Measurements from ENCODE around the gene CALCOCO2. TPM values are rescaled to one million over a fixed set of nuclear protein-coding genes. Genes with fewer than 3 reads are reported as not detected.
"Not testable (repeated sequence)": the region's sequence is repeated elsewhere in the genome, so short reads cannot be mapped to it uniquely, and the experiment has no call there.

The CALCOCO2 gene
- total RNA-seq, 8 experiments from 2014 or later, result 21.6 to 58.8 (median 42.8) TPM

- WGBS, 10 experiments, result 0 to 83% (median 11%) methylated on average over 1 to 6 of the region's 8 CpGs; no CpG with 5 or more reads in 2 of the 10 experiments
- in situ Hi-C loops (cut with MboI; ENCODE audit: low pct_unique_long_range_greater_than_20kb in 2 of 9, low sequenced_read_pairs in 9 of 9, unreplicated experiment in 9 of 9), result no loop called here
- Histone ChIP-seq H3K27ac (no peak overlapping the region), H3K4me3 (peak overlapping the region; percentile 53 to 86 (median 65)), H3K4me1 (replicated peaks in 1 of 2) (peaks cover 8 to 10% of the 10 kb centered on the region in 2 donors)
- ATAC-seq (replicated peaks in 6 of 8), result no peak
These were observed 681 bp downstream of the CALCOCO2 start for GRCh38 chr17:48831549-48831883.

DNA sequence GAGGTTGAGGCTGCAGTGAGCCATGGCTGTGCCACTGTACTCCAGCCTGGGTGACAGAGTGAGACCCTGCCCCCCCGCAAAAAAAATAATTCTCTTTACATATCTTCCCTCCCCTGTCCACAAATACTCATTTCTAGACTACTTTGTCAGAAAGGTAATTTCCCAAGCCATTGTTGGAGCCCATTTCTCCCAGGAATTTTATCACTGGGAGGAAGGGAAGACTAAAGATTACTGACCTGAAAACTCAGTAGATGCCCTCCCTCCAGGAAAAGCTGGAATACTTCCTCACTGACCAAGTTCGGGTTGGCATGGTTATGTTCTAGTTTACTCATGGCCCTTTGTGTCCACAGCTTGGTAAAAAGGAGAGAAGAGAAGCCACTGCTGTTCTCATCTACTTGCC is 4.1 kb downstream of the CALCOCO2 start:
- peaks cover 8 to 10% of the 10 kb centered on the region in 2 donors for H3K4me1 ChIP-seq (replicated peaks in 1 of 2)
- no peak overlapping the region for H3K4me3 ChIP-seq
- no peak overlapping the region for H3K27ac ChIP-seq
- 60 to 100% (median 97%) methylated on average over 1 to 2 of the region's 2 CpGs; no CpG with 5 or more reads in 4 of the 10 experiments for WGBS, 10 experiments
- in situ Hi-C loops (cut with MboI; ENCODE audit: low pct_unique_long_range_greater_than_20kb in 2 of 9, low sequenced_read_pairs in 9 of 9, unreplicated experiment in 9 of 9), result no loop called here
- ATAC-seq (replicated peaks in 6 of 8), result no peak

DNA sequence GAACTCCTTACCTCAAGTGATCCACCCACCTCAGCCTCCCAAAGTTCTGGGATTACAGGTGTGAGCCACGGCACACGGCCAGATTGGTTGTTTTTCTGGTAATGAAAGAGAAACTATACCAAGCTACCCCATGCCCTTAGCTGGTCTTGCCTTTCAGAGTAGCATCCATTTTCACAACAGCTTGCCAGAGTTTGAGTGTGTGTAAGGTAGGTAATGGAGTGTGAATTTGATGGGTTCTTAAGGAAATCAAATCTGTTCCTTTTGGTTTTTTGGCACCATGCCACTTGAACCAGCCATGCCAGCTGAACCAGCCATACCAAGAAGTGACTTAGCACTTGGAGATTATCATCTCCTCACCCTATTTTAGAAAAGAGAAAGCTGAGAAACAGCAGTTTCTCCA is 5.1 kb downstream of the CALCOCO2 start:
- Histone ChIP-seq H3K27ac (no peak overlapping the region), H3K4me1 (replicated peaks in 1 of 2) (peaks cover 5 to 10% of the 10 kb centered on the region in 2 donors), H3K4me3 (no peak overlapping the region)
- in situ Hi-C loops (cut with MboI; ENCODE audit: low pct_unique_long_range_greater_than_20kb in 2 of 9, low sequenced_read_pairs in 9 of 9, unreplicated experiment in 9 of 9), result no loop called here
- no peak for ATAC-seq (replicated peaks in 6 of 8)
- WGBS, 10 experiments, result 69 to 100% methylated on average over 2 of the region's 2 CpGs; no CpG with 5 or more reads in 8 of the 10 experiments

DNA sequence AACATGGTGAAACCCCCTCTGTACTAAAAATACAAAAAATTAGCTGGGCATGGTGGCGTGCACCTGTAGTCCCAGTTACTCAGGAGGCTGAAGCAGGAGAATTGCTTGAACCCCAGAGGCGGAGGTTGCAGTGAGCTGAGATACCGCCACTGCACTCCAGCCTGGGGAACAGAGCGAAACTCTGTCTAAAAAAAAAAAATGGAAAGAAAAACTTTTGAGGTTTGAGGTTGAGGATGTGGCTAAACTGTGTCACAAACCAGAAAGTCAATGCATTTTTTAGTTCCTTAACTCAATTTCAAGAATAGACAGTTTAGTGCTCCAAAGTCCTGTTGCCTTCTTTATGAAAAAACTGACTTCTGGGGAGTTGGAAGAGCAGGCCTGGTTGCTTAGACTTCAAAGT is 6.6 kb downstream of the CALCOCO2 start:
- H3K27ac ChIP-seq; ATAC-seq (replicated peaks in 6 of 8); in situ Hi-C loops (cut with MboI; ENCODE audit: low pct_unique_long_range_greater_than_20kb in 2 of 9, low sequenced_read_pairs in 9 of 9, unreplicated experiment in 9 of 9); H3K4me3 ChIP-seq; H3K4me1 ChIP-seq (replicated peaks in 1 of 2): not testable (repeated sequence)
- WGBS, 10 experiments, result 86 to 100% (median 100%) methylated on average over 1 to 4 of the region's 4 CpGs; no CpG with 5 or more reads in 3 of the 10 experiments

GRCh38 chr17:48840441-48840840 is 9.6 kb downstream of the CALCOCO2 start:
- WGBS, 10 experiments, result 0 to 89% (median 69%) methylated on average over 2 to 3 of the region's 3 CpGs; no CpG with 5 or more reads in 1 of the 10 experiments
- ATAC-seq (replicated peaks in 6 of 8), result no peak
- no peak overlapping the region for H3K27ac ChIP-seq
- in situ Hi-C loops (cut with MboI; ENCODE audit: low pct_unique_long_range_greater_than_20kb in 2 of 9, low sequenced_read_pairs in 9 of 9, unreplicated experiment in 9 of 9), result no loop called here
- no peak overlapping the region for H3K4me3 ChIP-seq
- no peaks in the 10 kb centered on the region for H3K4me1 ChIP-seq (replicated peaks in 1 of 2)

- WGBS, 10 experiments, result 19 to 100% (median 80%) methylated on average over 1 to 3 of the region's 3 CpGs; no CpG with 5 or more reads in 1 of the 10 experiments
- in situ Hi-C loops (cut with MboI; ENCODE audit: low pct_unique_long_range_greater_than_20kb in 2 of 9, low sequenced_read_pairs in 9 of 9, unreplicated experiment in 9 of 9), result no loop called here
- Histone ChIP-seq H3K4me3 (no peak overlapping the region), H3K27ac (no peak overlapping the region), H3K4me1 (replicated peaks in 1 of 2) (no peaks in the 10 kb centered on the region)
- peak in 2 of 8 experiments; percentile 71 to 79 for ATAC-seq (replicated peaks in 6 of 8)
These were observed 10.6 kb downstream of the CALCOCO2 start for GRCh38 chr17:48841395-48841831.

- H3K27ac ChIP-seq, result peak overlapping the region in 1 of 2 donors; percentile 30
- no peak overlapping the region for H3K4me3 ChIP-seq
- ATAC-seq (replicated peaks in 6 of 8), result no peak
- 43 to 100% (median 96%) methylated on average over 1 to 3 of the region's 3 CpGs; no CpG with 5 or more reads in 2 of the 10 experiments for WGBS, 10 experiments
- no peaks in the 10 kb centered on the region for H3K4me1 ChIP-seq (replicated peaks in 1 of 2)
- in situ Hi-C loops (cut with MboI; ENCODE audit: low pct_unique_long_range_greater_than_20kb in 2 of 9, low sequenced_read_pairs in 9 of 9, unreplicated experiment in 9 of 9), result no loop called here
These were observed 11.9 kb downstream of the CALCOCO2 start for GRCh38 chr17:48842746-48843145.

DNA sequence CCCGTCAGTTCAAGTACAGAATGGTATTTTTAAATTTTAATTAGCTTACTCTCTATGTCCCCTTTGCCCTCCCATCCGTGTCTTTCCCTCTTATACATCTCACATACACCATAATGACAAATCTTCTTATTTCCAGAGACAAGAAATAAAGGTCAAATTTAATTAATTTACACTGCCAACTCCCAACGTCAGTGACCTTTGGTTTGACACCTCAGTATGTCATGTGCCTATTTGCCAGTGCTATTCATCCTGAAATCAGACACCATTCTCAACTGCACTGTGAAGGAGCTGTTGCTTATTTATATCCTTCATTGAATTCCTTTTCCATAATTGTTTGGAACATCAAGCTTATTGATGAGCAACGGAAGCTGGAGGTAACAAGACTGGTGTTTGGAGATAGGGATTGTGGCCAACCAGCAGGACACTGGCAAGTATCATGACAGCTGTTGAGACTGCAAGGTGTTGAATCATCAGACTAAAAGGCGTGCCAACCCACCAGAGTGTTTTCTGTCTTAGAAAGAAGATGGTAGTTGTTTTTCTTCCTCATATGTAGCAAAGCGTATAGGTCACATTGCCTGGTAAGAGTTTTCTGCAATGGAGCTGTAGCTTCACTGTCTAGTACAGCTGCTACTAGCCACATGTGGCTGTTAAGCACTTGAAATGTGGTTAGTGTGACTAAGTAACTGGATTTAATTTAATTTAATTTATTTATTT is 12.5 kb downstream of the CALCOCO2 start:
- Histone ChIP-seq H3K4me1 (replicated peaks in 1 of 2) (no peaks in the 10 kb centered on the region), H3K4me3 (no peak overlapping the region), H3K27ac (no peak overlapping the region)
- WGBS, 10 experiments, result 40 to 94% (median 74%) methylated on average over 1 to 5 of the region's 6 CpGs
- in situ Hi-C loops (cut with MboI; ENCODE audit: low pct_unique_long_range_greater_than_20kb in 2 of 9, low sequenced_read_pairs in 9 of 9, unreplicated experiment in 9 of 9), result no loop called here
- ATAC-seq (replicated peaks in 6 of 8), result no peak

DNA sequence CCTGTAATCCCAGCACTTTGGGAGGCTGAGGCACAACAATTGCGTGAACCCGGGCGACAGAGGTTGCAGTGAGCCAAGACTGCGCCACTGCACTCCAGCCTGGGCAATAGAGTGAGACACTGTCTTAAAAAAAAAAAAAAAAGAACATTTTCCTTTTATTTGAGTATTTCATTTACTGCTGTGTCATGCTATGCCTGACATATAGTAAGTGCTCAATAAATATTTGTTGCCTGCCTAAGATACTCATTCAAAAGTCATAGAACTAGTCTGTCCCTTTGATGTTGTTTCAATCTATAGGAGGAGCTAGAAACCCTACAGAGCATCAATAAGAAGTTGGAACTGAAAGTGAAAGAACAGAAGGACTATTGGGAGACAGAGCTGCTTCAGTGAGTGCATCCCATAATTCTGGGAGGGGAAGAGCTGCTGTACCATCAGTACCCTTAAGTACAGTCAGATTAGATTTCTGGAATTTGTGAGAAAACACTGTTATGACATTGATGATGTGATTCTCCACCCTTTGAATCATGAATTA is 20.0 kb downstream of the CALCOCO2 start:
- WGBS, 10 experiments, result 94 to 100% (median 100%) methylated on average over 2 to 4 of the region's 4 CpGs; no CpG with 5 or more reads in 4 of the 10 experiments
- H3K27ac ChIP-seq, result no peak overlapping the region

GRCh38 chr17:48854774-48855476 is 24.1 kb downstream of the CALCOCO2 start:
- Histone ChIP-seq H3K27ac (no peak overlapping the region), H3K4me3 (no peak overlapping the region), H3K4me1 (replicated peaks in 1 of 2) (no peaks in the 10 kb centered on the region)
- ATAC-seq (replicated peaks in 6 of 8), result no peak
- WGBS, 10 experiments, result 67 to 100% (median 92%) methylated on average over 1 to 7 of the region's 7 CpGs
- in situ Hi-C loops (cut with MboI; ENCODE audit: low pct_unique_long_range_greater_than_20kb in 2 of 9, low sequenced_read_pairs in 9 of 9, unreplicated experiment in 9 of 9), result no loop called here

More for the DNA sequence above, 20.0 kb downstream of the CALCOCO2 start:
- in situ Hi-C loops (cut with MboI; ENCODE audit: low pct_unique_long_range_greater_than_20kb in 2 of 9, low sequenced_read_pairs in 9 of 9, unreplicated experiment in 9 of 9), result no loop called here
- no peak for ATAC-seq (replicated peaks in 6 of 8)
- H3K4me1 ChIP-seq (replicated peaks in 1 of 2), result no peaks in the 10 kb centered on the region
- H3K4me3 ChIP-seq, result no peak overlapping the region

DNA sequence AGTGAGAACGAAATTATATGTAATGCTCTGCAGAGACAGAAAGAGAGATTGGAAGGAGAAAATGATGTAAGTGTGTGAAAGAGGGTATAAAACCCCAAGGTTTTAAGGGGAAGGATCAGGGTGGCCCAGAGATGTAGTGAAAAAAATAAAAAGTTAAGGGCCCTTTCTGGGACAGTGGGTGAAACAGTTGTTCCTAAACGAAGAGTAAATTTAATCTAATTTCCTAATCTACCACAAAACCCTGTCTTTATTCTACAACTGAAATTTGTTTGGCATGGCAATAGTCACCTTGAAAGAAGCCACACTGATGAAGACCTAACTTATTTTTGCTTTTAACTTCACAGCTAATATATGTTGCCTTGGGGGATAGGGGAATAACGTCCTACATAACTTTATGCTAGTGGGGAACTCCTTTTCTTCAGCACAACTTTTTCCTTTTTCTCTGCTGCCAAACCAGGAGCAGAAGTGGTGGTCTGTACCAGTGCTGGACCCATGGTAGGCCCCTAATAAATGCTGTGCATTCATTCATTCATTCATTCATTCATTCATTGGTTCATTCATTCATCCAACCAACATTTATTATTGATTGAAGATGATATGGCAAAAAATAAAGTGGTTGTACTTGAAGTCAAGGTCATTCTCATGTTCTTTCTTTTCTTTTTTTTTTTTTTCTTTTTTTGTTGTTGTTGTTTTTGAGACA is 25.4 kb downstream of the CALCOCO2 start:
- in situ Hi-C loops (cut with MboI; ENCODE audit: low pct_unique_long_range_greater_than_20kb in 2 of 9, low sequenced_read_pairs in 9 of 9, unreplicated experiment in 9 of 9), result no loop called here
- 54 to 95% (median 82%) methylated on average over 1 to 3 of the region's 3 CpGs for WGBS, 10 experiments
- no peak for ATAC-seq (replicated peaks in 6 of 8)
- Histone ChIP-seq H3K27ac (no peak overlapping the region), H3K4me1 (replicated peaks in 1 of 2) (no peaks in the 10 kb centered on the region), H3K4me3 (no peak overlapping the region)

GRCh38 chr17:48860034-48860433 is 29.2 kb downstream of the CALCOCO2 start:
- 80 to 100% (median 95%) methylated on average over 1 to 3 of the region's 3 CpGs for WGBS, 10 experiments
- in situ Hi-C loops (cut with MboI; ENCODE audit: low pct_unique_long_range_greater_than_20kb in 2 of 9, low sequenced_read_pairs in 9 of 9, unreplicated experiment in 9 of 9), result no loop called here
- no peak for ATAC-seq (replicated peaks in 6 of 8)
- Histone ChIP-seq H3K4me1 (replicated peaks in 1 of 2) (no peaks in the 10 kb centered on the region), H3K4me3 (no peak overlapping the region), H3K27ac (no peak overlapping the region)

DNA sequence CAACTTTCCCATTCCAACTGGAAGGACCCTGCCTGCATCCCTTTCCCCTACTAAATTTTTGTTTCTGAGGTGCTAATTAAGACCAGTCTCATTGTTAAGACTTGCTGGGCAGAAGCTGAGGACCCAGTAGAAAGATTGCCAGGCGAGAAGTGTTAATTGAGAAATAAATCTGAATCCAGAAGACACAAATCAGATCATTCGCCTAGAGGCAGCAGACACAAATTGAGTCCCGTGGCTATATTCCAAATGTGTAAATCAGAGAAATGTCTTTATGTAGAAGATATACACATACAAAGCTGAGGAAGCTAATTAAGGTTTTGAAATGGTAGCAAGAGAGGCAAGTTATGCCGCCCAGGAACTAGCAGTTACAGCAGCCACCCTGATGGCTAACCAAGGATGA is 29.6 kb downstream of the CALCOCO2 start:
- Histone ChIP-seq H3K4me3 (no peak overlapping the region), H3K4me1 (replicated peaks in 1 of 2) (no peaks in the 10 kb centered on the region), H3K27ac (no peak overlapping the region)
- in situ Hi-C loops (cut with MboI; ENCODE audit: low pct_unique_long_range_greater_than_20kb in 2 of 9, low sequenced_read_pairs in 9 of 9, unreplicated experiment in 9 of 9), result no loop called here
- WGBS, 10 experiments, result 71 to 100% (median 100%) methylated on average over 1 to 4 of the region's 4 CpGs; no CpG with 5 or more reads in 2 of the 10 experiments
- ATAC-seq (replicated peaks in 6 of 8), result peak in 1 of 8 experiments; percentile 49
